ENCODE data around the gene FBLIM1.

FBLIM1 gene

GRCh38 chr1:15765495-15766194, 7.0 kb downstream of the FBLIM1 start:
- no peak for DNase-seq (ENCODE audit: low read depth in 2 of 3, low spot score in 2 of 3)

DNA sequence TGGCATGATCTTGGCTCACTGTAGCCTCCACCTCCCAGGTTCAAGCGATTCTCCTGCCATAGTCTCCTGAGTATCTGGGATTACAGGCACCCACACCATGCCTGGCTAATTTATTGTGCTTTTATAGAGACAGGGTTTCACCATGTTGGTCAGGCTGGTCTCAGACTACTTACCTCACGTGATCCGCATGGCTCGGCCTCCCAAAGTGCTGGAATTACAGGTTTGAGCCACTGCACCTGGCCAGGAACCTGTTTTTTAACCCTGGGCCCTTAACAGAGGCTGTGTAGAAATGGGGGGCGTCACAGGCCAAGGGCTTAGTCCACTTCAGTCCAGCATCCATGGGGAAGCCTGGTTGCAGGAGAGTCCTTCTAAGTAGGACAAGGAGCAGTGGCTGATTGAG, 9.3 kb downstream of the FBLIM1 start:
- DNase-seq (ENCODE audit: low read depth in 2 of 3, low spot score in 2 of 3) = no peak

- DNase-seq (ENCODE audit: low read depth in 2 of 3, low spot score in 2 of 3) = no peak
Measured at GRCh38 chr1:15768388-15768787, 9.8 kb downstream of the FBLIM1 start.

- no peak for DNase-seq (ENCODE audit: low read depth in 2 of 3, low spot score in 2 of 3)
Measured at GRCh38 chr1:15770313-15770962, 11.8 kb downstream of the FBLIM1 start.

- no peak for DNase-seq (ENCODE audit: low read depth in 2 of 3, low spot score in 2 of 3)
Measured at GRCh38 chr1:15771836-15772515, 13.4 kb downstream of the FBLIM1 start.

GRCh38 chr1:15775706-15776105, 17.1 kb downstream of the FBLIM1 start:
- DNase-seq (ENCODE audit: low read depth in 2 of 3, low spot score in 2 of 3) = no peak

DNA sequence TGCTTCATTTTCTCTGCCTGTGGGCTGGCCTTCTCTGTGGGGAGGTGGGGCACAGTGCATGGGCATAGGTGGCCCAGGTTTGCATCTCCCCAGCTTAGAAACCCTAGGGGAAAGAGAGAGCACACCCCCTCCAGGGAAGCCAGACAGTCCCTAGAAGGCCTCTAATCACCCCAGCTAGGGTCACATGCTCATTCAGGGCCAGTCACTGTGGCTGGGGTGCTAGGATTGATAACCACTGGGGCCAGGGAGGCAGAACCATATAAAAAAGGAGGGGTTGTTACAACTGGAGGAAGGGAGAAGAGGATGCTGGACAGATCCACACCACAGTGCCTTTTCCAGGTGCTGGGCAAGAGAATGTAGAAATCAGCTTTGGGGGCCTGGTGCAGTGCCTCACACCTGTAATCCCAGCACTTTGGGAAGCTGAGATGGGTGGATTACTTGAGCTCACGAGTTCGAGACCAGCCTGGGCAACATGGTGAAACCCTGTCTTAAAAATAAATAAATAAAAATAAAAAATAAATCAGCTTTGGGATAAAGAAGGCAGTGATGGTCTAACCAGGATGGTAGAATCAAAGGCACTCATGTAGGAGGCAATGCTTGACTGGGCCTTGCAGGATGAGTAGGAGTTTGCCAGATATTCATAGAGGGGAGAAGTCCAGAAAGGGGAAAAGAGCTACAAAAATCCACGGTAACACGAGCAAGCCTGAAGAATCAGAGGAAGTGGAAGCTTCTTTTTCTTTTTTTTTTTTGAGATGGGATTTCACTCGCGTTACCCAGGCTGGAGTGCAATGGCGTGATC, 19.5 kb downstream of the FBLIM1 start:
- no peak for DNase-seq (ENCODE audit: low read depth in 2 of 3, low spot score in 2 of 3)

- DNase-seq (ENCODE audit: low read depth in 2 of 3, low spot score in 2 of 3) = no peak
Measured at GRCh38 chr1:15785683-15786082, 27.1 kb downstream of the FBLIM1 start.

DNA sequence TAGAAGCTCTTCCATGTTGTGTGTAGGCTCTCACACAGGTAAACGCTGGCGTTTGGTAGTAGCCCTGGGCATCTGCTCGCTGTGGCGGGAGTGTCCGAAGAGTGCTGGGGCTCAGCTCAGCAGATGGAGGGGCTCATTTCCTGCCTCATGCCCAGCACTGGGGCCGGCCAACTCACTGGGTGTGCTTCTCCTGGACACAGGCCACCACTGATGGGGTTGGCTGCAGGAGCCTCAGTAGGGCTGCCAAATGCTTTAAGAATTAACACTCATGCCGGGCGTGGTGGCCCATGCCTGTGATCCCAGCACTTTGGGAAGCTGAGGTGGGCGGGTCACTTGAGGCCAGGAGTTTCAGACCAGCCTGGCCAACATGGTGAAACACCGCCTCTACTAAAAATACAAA, 28.0 kb downstream of the FBLIM1 start:
- DNase-seq (ENCODE audit: low read depth in 2 of 3, low spot score in 2 of 3) = no peak

DNA sequence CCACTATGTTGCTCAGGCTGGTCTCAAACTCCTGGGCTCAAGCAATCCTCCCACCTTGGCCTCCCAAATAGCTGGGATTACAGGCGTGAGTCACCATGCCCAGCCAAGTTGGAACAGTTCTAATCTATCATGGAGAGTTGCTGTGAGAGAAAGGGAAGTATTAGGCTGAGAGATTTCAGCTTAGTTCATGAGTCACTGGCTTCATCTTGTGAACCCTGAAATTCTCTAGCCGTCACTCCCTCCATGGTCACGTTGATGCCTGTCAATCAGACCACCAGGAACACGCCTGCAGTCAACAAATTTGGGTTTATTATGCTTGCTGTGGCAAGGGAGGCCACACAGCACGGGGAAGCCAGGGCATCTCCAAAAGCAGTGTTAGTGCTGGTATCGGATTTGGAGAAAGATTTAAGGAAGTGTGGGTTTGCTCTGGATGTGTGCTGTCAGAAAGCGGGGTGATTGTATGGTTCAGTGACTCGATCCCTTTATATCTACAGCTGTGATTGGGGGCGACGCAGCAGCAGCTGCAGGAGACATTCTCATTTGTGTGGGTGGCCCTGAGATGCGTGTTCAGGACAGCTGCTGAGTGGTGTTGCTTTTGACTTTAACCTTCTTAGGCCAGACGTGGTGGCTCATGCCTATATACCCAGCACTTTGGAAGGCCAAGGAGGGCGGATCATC, 30.2 kb downstream of the FBLIM1 start:
- no peak for DNase-seq (ENCODE audit: low read depth in 2 of 3, low spot score in 2 of 3)

GRCh38 chr1:15796086-15796462, 37.5 kb downstream of the FBLIM1 start:
- DNase-seq (ENCODE audit: low read depth in 2 of 3, low spot score in 2 of 3) = no peak

DNA sequence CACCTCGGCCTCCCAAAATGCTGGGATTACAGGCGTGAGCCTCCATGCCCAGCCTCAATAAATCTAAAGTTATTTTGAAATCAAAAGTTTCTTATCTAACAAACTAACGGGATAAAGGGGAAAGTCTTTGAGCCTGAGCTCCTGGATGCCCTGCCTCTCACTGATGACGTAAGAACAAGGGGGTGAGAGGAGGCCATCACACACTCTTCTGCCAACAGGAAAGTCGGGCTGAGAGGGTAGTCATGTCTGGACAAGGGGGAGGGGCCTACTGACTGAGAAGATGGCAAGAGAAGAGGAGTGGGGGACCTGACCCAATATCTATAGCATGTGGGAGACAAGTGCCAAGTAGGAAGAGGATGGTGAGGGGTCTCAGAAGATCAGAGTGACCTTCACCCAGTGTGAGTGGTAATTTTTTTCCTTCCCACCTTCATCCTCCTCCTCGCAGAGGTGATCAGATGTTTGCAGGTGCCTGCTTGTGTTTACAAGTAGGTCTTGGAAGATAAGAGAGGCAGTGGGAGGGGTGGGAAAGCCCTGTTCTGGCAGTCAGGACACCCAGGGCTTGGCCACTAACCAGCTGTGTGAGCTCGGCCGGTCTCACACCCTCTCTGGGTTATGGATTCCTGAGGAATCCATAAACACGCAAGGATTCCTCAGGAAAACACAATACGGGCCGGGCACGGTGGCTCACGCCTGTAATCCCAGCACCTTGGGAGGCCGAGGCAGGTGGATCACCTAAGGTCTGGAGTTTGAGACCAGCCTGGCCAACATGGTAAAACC, 39.2 kb downstream of the FBLIM1 start:
- DNase-seq (ENCODE audit: low read depth in 2 of 3, low spot score in 2 of 3) = no peak

DNA sequence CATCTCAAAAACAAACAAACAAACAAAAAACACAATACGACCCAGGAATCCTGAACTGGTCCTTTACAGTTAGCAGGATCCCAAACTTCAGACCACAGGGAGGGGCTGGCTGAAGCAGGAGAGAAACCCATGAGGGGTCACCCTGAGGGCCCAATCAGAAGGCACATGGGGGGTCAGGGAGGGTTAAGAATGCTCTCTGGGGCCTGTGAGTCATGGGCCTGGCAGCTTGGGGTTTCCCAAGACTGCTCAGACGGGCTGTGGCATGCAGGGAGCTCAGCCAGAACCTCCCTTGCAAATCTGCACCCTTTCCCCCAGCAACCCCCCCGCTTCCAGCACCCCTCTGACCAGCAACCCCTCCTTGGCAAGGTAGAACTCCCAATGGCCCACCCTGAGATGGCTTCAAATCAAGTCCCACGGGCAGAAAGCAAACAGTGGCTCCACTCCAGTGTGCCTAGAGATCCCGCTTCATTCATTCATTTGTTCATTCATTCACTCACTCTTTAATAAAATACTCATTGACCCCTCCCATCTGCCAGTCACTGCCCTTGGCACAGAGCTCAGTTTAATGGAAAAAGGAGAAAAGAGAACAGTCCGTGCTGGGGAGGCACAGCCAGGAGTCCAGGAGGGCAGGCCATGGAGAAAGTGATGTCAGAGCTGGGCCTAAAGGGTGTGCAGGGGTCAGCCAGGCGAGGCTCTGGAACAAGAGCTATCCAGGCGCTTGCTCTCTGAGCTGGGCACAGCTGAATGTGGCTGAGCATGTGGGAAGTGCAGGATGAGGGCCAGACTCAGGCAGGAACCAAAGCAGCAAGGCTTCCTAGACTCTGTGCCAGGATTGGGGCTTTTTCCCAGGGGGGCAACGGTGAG, 40.6 kb downstream of the FBLIM1 start:
- DNase-seq (ENCODE audit: low read depth in 2 of 3, low spot score in 2 of 3) = no peak

GRCh38 chr1:15799928-15800835, 41.6 kb downstream of the FBLIM1 start:
- no peak for DNase-seq (ENCODE audit: low read depth in 2 of 3, low spot score in 2 of 3)

DNA sequence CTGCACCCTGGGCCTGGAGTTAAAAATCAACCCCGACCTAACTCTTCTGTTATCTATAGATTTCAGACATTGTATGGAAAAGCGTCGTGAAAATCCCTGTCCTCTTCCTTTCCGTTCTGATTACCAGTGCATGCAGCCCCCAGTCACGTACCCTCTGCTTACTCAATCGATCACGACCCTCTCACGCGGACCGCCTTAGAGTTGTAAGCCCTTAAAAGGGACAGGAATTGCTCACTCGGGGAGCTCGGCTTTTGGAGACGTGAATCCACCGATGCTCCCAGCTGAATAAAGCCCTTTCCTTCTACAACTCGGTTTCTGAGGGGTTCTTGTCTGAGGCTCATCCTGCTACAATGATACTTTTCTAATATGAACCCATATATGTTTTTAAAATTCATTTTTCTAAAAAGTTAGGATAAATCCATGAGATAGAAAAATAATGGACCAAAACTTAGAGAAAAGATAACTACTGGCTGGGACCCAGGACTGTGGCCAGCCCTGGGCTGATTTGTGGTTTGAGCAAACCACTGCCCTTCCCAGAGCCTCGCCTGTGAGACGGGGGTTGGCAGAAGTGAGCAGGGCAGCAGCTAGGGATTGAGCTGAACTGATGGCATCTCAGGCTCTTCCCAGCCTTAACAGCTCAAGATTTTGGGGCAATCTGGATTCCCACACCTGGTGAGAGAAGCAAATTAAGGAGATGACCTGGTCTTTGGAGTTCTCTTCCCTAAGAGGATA, 43.8 kb downstream of the FBLIM1 start:
- DNase-seq (ENCODE audit: low read depth in 2 of 3, low spot score in 2 of 3) = no peak

DNA sequence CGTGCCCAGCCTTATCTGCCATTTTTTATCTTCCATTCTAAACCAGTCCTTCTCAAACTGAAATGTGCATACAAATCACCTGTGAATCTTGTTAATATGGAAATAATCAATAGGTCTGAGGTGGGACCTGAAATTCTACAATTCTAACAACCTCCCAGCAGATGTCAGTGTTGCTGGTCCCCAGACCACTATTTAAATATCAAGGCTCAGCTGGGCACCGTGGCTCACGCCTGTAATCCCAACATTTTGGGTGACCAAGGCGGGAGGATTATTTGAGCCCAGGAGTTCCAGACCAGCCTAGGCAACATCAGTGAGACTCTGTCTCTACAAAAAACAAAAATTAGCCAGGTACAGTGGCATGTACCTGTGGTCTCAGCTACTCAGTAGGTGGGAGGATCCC, 44.8 kb downstream of the FBLIM1 start:
- DNase-seq (ENCODE audit: low read depth in 2 of 3, low spot score in 2 of 3) = no peak

DNA sequence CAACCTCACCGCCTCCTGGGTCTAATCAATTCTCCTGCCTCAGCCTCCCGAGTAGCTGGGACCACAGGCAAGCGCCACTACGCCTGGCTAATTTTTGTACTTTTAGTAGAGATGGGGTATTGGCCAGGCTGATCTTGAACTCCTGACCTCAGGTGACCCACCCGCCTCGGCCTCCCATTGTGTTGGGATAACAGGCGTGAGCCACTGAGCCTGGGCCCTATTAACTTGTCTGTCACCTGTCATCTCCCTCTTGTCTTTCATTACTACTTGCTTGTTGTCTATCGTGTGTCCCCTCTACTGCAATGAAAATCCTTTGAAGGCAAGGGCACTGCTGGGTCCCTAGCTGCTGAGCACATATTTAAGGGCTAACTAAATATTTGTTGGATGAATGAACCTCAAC, 45.5 kb downstream of the FBLIM1 start:
- DNase-seq (ENCODE audit: low read depth in 2 of 3, low spot score in 2 of 3) = no peak

DNA sequence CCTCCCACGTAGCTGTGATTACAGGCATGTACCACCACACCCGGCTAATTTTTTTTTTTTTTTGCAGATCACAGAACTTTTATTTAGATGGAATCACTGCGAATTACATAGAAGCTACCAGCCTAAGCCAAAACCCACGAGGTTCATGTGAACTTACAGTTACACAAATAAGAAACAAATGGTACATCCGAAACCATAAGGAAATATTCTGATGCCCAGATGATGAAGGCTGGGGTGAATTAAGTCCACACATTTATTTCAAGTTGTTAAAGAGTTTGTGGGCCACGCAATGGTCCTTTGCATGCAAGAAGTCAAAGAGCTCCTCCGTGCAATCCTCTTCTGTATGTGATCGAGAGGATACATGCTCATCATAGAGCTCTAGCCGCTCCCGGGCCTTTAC, 48.5 kb downstream of the FBLIM1 start:
- DNase-seq (ENCODE audit: low read depth in 2 of 3, low spot score in 2 of 3) = no peak

Data from activated CD8-positive, alpha-beta memory T cell treated with anti-CD3 and anti-CD28 coated beads for 48 hours (primary cell).